Activated T-helper 17 cell treated with anti-CD3 and anti-CD28 coated beads, Interleukin-2, amount 50 U/mL, for 72 hours (primary cell): Measurements from ENCODE around the gene STK26. TPM values are rescaled to one million over a fixed set of nuclear protein-coding genes. Genes with fewer than 3 reads are reported as not detected.
A peak's percentile ranks its signal among the peaks of the same experiment; 100 is the strongest.
"Not testable (repeated sequence)": the region's sequence is repeated elsewhere in the genome, so short reads cannot be mapped to it uniquely, and the experiment has no call there.

Experiments
- ATAC-seq: fragments of 150-1000 bp; cut with Tn5 transposase; replicated peaks from 2 replicates; pipeline ENCODE4 v1.10.0; 2021; ENCODE audit warnings: mild to moderate bottlenecking, moderate library complexity
- H3K27ac Mint-ChIP-seq: one replicate; pipeline ENCODE4 v1.8.0; 2022; ENCODE audit warnings: mixed read lengths
- H3K27me3 Mint-ChIP-seq: one replicate; pipeline ENCODE4 v1.8.0; 2022; ENCODE audit warnings: mixed read lengths
- H3K36me3 Mint-ChIP-seq: one replicate; pipeline ENCODE4 v1.8.0; 2022; ENCODE audit warnings: low read depth, mild to moderate bottlenecking, mixed read lengths
- H3K4me1 Mint-ChIP-seq: one replicate; pipeline ENCODE4 v1.8.0; 2022; ENCODE audit warnings: mixed read lengths
- H3K4me3 Mint-ChIP-seq: one replicate; pipeline ENCODE4 v1.8.0; 2022; ENCODE audit warnings: mild to moderate bottlenecking, mixed read lengths
- H3K9me3 Mint-ChIP-seq: one replicate; pipeline ENCODE4 v1.8.0; 2022; ENCODE audit warnings: mixed read lengths
- total RNA-seq, 2 donors: library from RNA; stranded (reverse); gene quantifications; one replicate each; pipeline ENCODE4 v1.2.3, GENCODE V29; 2022

STK26 gene
- total RNA-seq = 10 to 100 TPM; 43.1 to 43.4 TPM

DNA sequence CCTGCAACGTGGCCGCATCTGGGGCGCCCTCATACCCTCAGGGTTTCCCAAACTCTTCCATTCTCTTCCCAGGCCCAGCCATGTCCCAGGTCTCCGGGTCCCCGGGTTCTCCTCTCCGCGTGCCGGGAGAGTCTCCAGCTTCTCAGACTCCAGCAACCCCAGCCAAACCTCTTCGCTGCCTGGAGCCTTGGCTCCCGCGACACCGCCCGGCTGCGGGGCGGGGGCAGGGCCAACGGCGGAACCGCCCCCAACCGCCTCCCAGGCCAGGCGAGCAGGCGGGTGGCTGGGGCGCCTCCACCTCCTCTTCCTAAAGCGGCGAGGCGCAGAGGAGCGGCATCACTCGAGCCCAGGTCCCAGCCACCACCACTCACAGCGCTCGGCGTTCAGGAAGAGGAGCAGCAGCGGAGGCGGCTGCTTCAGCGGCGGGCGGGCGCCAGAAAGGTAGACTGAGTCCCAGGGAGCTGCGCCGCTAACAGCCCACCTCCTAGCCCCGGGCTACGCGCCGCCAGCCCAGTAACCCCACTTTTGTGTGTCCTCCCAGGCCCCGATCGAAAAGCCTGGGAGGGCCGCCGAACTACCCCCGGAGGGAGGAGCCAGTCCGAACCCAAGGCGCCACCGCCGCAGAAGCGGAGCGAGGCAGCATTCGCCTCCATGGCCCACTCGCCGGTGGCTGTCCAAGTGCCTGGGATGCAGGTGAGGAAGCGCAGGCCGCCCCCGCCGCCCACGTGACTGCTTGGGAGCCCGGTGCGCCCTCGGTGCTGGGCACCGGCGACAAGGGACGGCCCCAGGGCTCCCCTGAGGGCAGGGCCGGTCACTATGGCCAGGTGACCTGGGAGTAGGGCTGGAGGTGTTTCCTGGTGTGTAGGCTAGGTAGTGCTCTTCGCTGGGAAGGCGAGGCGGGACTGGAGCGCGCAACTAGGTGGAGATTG is at the start of gene STK26:
Gene STK26 (plus strand): TSS at position 336 of the 929 bp plus-strand sequence. CDS start 316 bp downstream, at position 652.
- ATAC-seq = peak; percentile 82
- H3K27me3 Mint-ChIP-seq = no peaks in the 10 kb centered on the region
- H3K27ac Mint-ChIP-seq = peak within 1 kb of the TSS; percentile 89
- H3K36me3 Mint-ChIP-seq = peaks cover 11% of the 10 kb centered on the region
- peaks cover 7% of the 10 kb centered on the region for H3K4me1 Mint-ChIP-seq
- H3K9me3 Mint-ChIP-seq = no peaks in the 10 kb centered on the region
- peak within 1 kb of the TSS; percentile 85 for H3K4me3 Mint-ChIP-seq

DNA sequence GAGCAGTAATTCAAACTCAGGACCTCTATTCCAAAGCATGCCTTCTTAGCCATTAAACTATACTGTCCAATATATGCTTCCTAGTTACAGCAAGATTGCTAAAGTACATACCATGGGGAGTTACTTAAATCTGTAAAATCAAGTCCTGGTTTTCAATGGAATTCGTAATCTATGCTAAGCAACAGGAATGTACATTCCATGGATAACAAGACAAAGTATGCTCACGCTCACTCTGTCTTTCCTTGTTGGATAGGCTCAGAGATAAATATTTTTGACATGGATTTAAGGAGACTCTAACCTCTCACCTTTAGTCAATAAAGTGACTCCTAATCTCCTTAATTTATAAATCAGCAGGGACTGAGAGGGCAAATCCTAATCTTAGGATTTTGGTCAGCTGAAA is 47.3 kb upstream of the STK26 start:
- no peaks in the 10 kb centered on the region for H3K9me3 Mint-ChIP-seq
- no peaks in the 10 kb centered on the region for H3K27me3 Mint-ChIP-seq
- no peak for ATAC-seq
- no peaks in the 10 kb centered on the region for H3K4me1 Mint-ChIP-seq
- H3K4me3 Mint-ChIP-seq = no peak overlapping the region
- H3K27ac Mint-ChIP-seq = no peak overlapping the region
- H3K36me3 Mint-ChIP-seq = no peaks in the 10 kb centered on the region

DNA sequence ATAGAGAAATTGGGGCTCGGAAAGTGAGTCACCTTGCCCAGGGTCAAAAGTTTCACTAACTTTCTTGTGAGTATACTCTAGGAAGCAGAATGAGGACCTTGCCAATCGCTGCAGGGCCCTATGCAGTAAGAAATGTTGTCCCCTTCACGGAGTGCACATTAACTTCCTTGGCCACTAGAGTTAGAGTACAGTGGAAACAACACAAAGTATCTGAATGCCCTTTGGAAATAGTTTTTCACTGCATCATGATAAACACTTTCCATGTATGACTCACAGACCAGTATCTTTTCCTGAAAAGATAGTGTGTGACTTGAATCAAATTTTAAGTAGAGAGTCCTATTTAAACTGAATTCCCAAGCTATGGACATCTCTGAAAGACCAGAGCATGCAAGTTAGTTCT is 45.5 kb upstream of the STK26 start:
- H3K9me3 Mint-ChIP-seq = no peaks in the 10 kb centered on the region
- H3K27me3 Mint-ChIP-seq = no peaks in the 10 kb centered on the region
- peak; percentile 21 for ATAC-seq
- no peak overlapping the region for H3K4me3 Mint-ChIP-seq
- H3K4me1 Mint-ChIP-seq = no peaks in the 10 kb centered on the region
- H3K36me3 Mint-ChIP-seq = no peaks in the 10 kb centered on the region
- no peak overlapping the region for H3K27ac Mint-ChIP-seq

DNA sequence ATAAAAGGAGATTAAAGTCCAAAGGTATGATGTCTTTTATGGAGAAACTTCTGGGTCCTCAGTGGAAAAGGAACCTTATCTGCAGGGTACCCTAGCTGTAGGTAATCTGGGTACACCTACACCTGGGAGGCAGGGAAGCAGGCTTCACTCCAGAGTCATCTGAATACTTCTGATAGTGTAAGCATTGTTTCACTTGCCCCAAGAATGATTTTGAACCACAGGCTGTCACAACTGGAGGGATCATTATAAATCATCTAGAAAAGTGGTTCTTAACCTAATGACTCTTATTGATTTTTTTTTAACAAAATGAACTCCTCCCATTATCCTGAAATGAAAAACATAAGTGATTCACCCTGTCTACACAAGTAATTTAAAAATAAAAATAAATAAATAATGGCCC is 44.0 kb upstream of the STK26 start:
- H3K27me3 Mint-ChIP-seq = no peaks in the 10 kb centered on the region
- H3K4me1 Mint-ChIP-seq = no peaks in the 10 kb centered on the region
- H3K27ac Mint-ChIP-seq = no peak overlapping the region
- ATAC-seq = peak; percentile 44
- H3K9me3 Mint-ChIP-seq = no peaks in the 10 kb centered on the region
- no peaks in the 10 kb centered on the region for H3K36me3 Mint-ChIP-seq
- no peak overlapping the region for H3K4me3 Mint-ChIP-seq

DNA sequence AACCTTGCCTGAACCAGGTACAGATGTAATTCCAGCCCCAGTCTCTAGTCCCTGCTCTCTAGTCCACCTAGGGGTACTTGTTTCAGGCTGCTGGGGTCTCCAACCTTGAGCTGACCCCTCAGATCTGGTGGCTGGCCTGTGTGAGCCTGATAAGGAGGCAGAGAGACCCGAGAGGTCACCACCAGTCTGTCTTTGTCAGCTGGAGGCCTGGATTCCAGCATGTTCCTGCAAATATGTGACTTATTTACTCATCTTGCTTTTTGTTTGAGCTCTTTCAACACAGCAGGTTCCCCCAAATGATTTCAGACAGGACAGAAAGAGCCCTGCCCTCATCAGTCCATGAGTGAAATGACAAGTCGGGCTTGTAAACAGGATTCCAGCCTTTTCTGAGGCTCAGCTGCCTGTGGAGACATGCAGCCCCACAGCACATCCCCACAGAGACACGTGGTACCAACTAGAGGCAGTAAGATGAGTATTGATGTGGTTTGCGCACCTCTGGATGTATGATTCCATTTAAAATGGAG is 37.5 kb upstream of the STK26 start:
- Mint-ChIP-seq H3K4me3 (peak overlapping the region; percentile 13), H3K36me3 (no peaks in the 10 kb centered on the region), H3K27me3 (no peaks in the 10 kb centered on the region), H3K9me3 (no peaks in the 10 kb centered on the region), H3K27ac (peak overlapping the region; percentile 56), H3K4me1 (peaks cover 20% of the 10 kb centered on the region)
- ATAC-seq = peak; percentile 26

DNA sequence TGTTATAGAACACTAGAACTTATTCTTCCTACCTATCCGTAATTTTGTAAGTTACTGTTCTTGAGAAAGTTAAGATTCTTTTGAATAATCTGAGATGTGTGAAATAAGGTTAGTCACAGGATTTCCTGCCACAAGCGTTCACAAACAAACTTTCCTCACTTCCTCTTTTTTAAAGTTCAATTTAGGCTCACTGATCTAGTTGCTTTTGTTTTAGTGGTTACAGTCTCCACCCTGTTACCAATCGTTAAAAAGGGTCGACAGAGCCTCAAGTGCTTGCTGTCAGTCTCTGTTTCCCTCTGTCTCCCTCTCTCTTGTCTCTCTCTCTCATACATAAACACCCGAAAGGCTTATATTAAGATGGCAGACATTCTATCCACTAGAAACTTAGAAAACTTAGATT is 35.9 kb upstream of the STK26 start:
- Mint-ChIP-seq H3K4me3 (peak overlapping the region; percentile 72), H3K27me3 (no peaks in the 10 kb centered on the region), H3K9me3 (no peaks in the 10 kb centered on the region), H3K4me1 (peaks cover 20% of the 10 kb centered on the region), H3K27ac (peak overlapping the region; percentile 84), H3K36me3 (no peaks in the 10 kb centered on the region)
- peak; percentile 81 for ATAC-seq

DNA sequence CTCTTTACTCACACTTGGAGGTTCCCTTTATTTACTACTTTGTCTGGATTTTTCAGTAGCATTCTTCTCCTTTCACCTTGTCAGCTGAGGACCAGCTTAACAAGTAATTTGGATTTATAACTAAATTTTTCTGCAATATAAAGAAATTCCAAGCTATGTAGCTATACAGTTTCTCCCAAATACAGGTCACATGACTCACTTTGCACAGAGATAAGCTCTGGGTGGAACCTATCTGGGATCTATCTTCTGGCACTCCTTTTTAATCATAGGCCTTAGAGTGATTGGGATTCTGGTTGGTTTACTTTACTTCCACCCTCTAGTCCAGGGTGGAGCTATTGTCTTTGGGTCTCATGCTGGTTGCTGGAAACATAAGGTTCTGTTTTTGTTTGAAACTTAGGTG is 34.9 kb upstream of the STK26 start:
- Mint-ChIP-seq H3K36me3 (no peaks in the 10 kb centered on the region), H3K4me3 (no peak overlapping the region), H3K4me1 (peaks cover 20% of the 10 kb centered on the region), H3K27ac (no peak overlapping the region), H3K27me3 (no peaks in the 10 kb centered on the region), H3K9me3 (no peaks in the 10 kb centered on the region)
- ATAC-seq = no peak

DNA sequence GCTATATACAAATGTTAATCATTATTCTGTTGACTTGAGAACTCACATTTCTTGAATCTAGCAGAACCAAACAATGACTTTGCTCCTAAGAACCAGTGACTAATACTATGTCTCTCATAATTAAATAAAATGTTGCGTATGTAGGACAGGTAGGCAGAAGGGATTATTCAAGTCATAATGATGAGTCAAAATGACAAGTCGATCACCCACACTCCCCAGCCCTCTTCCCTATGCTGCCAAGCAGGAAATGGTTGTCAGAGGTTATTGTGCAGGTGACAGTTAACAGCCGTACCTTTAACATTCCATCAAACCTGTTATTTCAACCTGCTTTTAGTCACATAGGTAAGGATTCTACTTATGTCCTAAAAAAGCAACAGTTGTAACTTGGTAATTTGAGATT is 22.0 kb upstream of the STK26 start:
- no peaks in the 10 kb centered on the region for H3K36me3 Mint-ChIP-seq
- peaks cover 19% of the 10 kb centered on the region for H3K4me1 Mint-ChIP-seq
- no peaks in the 10 kb centered on the region for H3K27me3 Mint-ChIP-seq
- H3K27ac Mint-ChIP-seq = peak overlapping the region; percentile 83
- H3K9me3 Mint-ChIP-seq = peaks cover 4% of the 10 kb centered on the region
- ATAC-seq = peak; percentile 97
- peak overlapping the region; percentile 54 for H3K4me3 Mint-ChIP-seq

DNA sequence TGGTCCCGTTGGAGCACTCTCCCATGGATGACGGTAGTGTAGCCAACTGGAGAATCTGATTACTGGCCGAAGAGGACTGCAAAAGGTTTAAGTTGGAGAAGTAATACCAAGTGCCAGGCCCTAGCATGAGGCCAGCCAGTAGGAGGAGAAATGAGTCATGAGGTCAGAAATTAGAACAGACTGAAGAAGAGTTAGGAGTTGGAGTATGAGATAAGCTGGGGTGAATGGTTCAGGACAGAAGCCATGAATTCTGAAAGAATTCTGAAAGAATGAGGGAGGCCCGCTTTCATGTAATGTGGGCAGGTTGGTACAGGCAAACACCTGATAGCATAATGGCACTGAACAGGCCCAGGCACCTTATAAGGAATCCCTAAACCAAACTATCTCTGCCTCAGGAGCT is 18.4 kb upstream of the STK26 start:
- H3K27ac Mint-ChIP-seq = no peak overlapping the region
- no peak overlapping the region for H3K4me3 Mint-ChIP-seq
- peaks cover 4% of the 10 kb centered on the region for H3K9me3 Mint-ChIP-seq
- no peaks in the 10 kb centered on the region for H3K27me3 Mint-ChIP-seq
- peaks cover 19% of the 10 kb centered on the region for H3K4me1 Mint-ChIP-seq
- no peaks in the 10 kb centered on the region for H3K36me3 Mint-ChIP-seq
- ATAC-seq = peak; percentile 55

DNA sequence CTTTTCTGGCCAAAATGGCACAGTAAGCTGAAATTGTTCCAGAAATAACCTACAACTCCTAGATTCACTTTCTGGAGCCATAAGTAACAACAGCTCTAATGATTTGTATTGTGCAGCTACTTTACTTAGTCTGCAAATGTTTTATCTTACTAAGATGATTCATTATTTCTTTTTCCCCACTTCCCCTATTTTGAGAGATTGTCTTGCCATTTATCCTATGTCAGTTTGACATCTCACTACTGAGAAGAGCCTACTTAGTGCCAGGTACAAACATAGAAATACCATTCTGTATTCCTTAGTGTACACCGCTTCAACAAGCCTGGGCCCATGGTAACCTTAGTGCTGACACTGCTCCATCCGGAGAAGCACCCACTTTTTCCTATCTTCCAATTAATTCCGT is 13.8 kb upstream of the STK26 start:
- no peak overlapping the region for H3K27ac Mint-ChIP-seq
- H3K27me3 Mint-ChIP-seq = no peaks in the 10 kb centered on the region
- H3K4me1 Mint-ChIP-seq = peaks cover 6% of the 10 kb centered on the region
- H3K36me3 Mint-ChIP-seq = no peaks in the 10 kb centered on the region
- no peak overlapping the region for H3K4me3 Mint-ChIP-seq
- no peak for ATAC-seq
- H3K9me3 Mint-ChIP-seq = no peaks in the 10 kb centered on the region

DNA sequence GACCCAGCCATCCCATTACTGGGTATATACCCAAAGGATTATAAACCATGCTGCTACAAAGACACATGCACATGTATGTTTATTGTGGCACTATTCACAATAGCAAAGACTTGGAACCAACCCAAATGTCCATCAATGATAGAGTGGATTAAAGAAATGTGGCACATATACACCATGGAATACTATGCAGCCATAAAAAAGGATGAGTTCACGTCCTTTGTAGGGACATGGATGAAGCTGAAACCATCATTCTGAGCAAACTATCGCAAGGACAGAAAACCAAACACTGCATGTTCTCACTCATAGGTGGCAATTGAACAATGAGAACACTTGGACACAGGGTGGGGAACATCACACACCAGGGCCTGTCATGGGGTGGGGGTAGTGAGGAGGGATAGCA is 12.9 kb upstream of the STK26 start:
- not testable (repeated sequence) for H3K9me3 Mint-ChIP-seq, H3K27me3 Mint-ChIP-seq, H3K4me3 Mint-ChIP-seq, H3K36me3 Mint-ChIP-seq, H3K27ac Mint-ChIP-seq, H3K4me1 Mint-ChIP-seq, ATAC-seq

DNA sequence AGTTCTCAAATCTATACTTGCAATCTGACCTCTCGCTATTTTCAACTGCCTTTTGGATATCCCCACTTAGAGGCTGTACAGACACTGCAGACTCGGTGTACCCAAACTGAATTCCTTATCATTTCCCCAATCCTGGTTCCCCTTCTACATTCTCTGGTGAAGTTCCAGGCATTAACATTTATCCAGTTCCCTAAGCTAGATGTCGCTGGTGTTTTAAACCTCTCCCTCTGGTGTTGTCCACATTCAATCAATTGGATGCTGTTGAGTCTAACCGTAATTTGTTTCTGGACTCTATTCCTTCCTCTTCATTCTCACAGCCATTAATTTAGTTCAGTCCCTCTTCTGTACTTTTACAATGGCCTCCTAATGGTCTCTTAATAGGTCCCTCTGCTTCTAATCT is 7.2 kb upstream of the STK26 start:
- no peak for ATAC-seq
- H3K36me3 Mint-ChIP-seq = no peaks in the 10 kb centered on the region
- H3K27me3 Mint-ChIP-seq = no peaks in the 10 kb centered on the region
- H3K4me1 Mint-ChIP-seq = no peaks in the 10 kb centered on the region
- H3K27ac Mint-ChIP-seq = peak overlapping the region; percentile 81
- no peaks in the 10 kb centered on the region for H3K9me3 Mint-ChIP-seq
- H3K4me3 Mint-ChIP-seq = no peak overlapping the region

DNA sequence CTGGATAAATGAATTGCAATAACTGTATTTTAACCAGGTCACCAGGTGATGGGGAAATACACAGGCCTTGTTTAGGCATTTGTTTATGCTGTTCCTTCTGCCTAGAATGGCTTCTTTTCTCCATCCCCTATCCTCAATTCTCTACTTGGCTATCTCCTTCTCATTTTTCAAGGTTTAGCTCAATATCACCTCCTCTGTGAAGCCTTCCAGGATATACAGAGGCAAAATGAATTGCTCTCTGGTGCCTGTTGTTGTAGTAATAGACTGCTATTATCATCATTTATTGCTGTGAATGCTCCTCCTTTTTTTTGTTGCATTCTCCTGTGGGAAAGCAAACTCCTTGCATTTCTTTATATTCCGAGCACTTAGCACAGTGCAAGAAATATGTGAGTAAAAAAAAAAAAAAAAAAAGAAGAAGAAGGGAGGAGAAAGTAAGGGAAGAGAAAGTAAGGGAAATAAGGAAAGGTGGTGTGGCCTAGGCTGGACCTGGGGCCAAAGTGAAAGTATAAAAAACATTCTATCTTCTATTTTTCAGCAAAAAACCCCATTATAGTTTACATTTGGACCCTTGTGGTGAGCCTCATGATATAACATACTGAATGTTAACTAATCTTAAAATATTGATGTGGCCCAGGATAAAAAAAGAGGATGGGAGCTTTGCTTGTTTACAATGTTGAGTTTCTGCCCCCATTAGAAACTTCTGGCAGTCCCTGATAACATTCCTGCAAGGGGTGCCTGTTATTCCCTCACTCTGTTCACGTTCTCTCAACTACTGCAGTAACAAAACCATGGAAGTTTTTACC is 6.3 kb upstream of the STK26 start:
- peak overlapping the region; percentile 54 for H3K4me3 Mint-ChIP-seq
- peak overlapping the region; percentile 81 for H3K27ac Mint-ChIP-seq
- ATAC-seq = no peak
- H3K4me1 Mint-ChIP-seq = no peaks in the 10 kb centered on the region
- no peaks in the 10 kb centered on the region for H3K27me3 Mint-ChIP-seq
- H3K36me3 Mint-ChIP-seq = no peaks in the 10 kb centered on the region
- no peaks in the 10 kb centered on the region for H3K9me3 Mint-ChIP-seq

DNA sequence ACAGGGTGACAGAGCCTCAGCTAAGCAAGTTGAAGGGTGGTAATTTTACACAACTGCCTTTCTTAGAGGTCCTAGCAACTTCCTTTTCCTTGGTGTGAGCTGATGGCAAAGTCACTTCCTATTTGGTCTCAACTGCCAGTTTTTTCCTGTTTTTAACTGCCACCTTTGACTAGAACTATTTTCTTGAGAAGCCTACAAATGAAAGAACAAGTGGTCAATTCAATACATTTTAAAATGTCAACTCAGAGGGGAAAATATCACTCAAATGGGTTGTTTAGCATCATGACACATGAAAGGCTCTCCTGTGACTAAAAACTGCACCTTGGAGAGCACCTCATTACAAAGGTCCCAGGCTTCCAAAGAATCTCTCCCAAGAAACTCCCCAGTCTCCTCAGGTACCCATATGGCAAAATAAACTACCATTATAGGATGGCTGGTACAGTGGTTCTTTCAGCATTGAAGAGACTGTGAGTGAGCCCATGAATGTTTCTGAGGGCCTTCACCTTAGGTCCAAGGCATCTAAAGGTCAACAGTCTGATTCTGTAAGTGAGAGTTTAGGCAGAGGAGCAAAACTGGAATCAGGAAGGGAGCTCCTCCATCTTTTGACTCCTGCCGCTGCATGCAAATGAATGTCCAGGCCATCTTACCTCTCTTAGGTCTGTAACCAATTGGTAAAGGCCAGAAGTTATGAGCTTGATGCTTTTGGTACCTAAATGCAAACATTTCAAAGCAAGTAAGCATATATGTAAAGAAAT is 5.5 kb upstream of the STK26 start:
- H3K36me3 Mint-ChIP-seq = no peaks in the 10 kb centered on the region
- no peaks in the 10 kb centered on the region for H3K4me1 Mint-ChIP-seq
- ATAC-seq = peak; percentile 45
- H3K27me3 Mint-ChIP-seq = no peaks in the 10 kb centered on the region
- peak overlapping the region; percentile 54 for H3K4me3 Mint-ChIP-seq
- peak overlapping the region; percentile 81 for H3K27ac Mint-ChIP-seq
- H3K9me3 Mint-ChIP-seq = no peaks in the 10 kb centered on the region
